Stomach smooth muscle (tissue), 2 donors: Measurements from ENCODE around the gene CACNG4.
"Not testable (repeated sequence)": the region's sequence is repeated elsewhere in the genome, so short reads cannot be mapped to it uniquely, and the experiment has no call there.

Experiments used
- H3K27ac ChIP-seq: one replicate; pipeline ENCODE4 v1.7.0; 2013; ENCODE audit warnings: mild to moderate bottlenecking, low read length, inconsistent platforms
- H3K27me3 ChIP-seq, 2 donors: one replicate each; pipeline ENCODE4 v1.7.0; 2013; ENCODE audit warnings: low read length in 2 of 2; ENCODE audit not compliant: insufficient read depth in 2 of 2, control insufficient read depth in 1 of 2
- H3K36me3 ChIP-seq, 2 donors: one replicate each; pipeline ENCODE4 v1.7.0; 2013; ENCODE audit warnings: low read length in 2 of 2; ENCODE audit not compliant: control insufficient read depth in 2 of 2, insufficient read depth in 2 of 2
- H3K4me1 ChIP-seq: one replicate; pipeline ENCODE4 v1.7.0; 2013; ENCODE audit warnings: low read length; ENCODE audit not compliant: control insufficient read depth, insufficient read depth
- H3K4me3 ChIP-seq, 2 donors: one replicate each; pipeline ENCODE4 v1.7.0; 2013; ENCODE audit warnings: low read length in 2 of 2
- H3K9ac ChIP-seq, 2 donors: one replicate each; pipeline ENCODE4 v1.7.0; 2013; ENCODE audit warnings: low read length in 2 of 2, mild to moderate bottlenecking in 1 of 2
- H3K9me3 ChIP-seq, 2 donors: one replicate each; pipeline ENCODE4 v1.7.0; 2013; ENCODE audit warnings: low read length in 2 of 2; ENCODE audit not compliant: control insufficient read depth in 2 of 2
- donor health status: healthy.
- donor health status: Pancreatic carcinoma.

CACNG4 gene

DNA sequence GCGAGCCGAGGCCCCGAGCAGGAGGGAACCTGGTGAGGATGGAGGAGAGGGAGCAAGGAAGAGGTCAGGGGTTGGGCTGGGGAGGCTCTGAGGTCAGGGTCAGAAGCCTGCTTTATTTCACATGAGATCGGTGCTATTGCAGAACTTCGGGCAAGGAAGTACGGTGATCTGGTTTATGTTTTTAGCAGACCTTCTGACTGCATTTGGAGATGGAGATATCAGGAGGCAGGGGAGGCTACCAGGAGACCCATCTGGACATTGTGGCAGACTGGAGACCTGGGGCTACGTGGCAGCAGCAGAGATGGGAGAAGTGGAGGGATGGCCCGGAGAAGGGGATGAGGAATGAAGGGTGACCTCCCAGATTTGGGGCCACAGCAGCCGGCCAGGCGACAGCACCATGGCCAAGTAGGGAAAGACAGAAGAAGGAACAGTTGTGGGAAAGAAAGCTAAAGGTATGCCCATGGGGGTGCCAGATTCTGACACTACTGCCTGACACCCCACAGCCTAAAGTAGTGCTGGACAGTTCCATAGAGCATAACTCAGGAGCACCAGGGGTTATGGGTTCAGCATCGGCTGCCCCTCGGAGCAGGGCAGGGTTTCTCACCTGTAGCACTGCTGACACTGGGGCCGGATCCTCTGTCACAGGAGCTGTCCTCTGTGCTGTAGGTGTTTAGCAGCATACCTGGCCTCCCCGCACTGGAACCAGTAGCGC, 7.4 kb downstream of the CACNG4 start:
- no peak overlapping the region for H3K27ac ChIP-seq
- H3K4me1 ChIP-seq = peaks cover 2% of the 10 kb centered on the region
- no peaks in the 10 kb centered on the region for H3K9me3 ChIP-seq
- no peak overlapping the region for H3K9ac ChIP-seq
- peaks cover 6 to 24% of the 10 kb centered on the region in 2 donors for H3K27me3 ChIP-seq
- no peaks in the 10 kb centered on the region for H3K36me3 ChIP-seq
- H3K4me3 ChIP-seq = no peak overlapping the region

DNA sequence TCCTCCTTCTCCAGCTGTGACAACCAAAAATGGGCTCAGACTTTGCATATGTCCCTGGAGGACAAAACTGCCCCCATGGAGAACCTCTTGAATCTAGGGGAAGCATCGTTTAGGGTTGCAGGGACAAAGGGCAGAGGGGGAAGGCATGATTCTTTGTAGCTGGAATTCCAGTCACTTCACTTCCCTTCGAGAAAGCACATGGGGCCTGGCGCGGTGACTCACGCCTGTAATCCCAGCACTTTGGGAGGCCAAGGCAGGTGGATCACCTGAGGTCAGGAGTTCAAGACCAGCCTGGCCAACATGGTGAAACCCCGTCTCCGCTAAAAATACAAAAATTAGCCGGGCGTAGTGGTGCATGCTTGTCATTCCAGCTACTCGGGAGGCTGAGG, 7.9 kb downstream of the CACNG4 start:
- H3K4me3 ChIP-seq, H3K27ac ChIP-seq, H3K9ac ChIP-seq, H3K9me3 ChIP-seq, H3K36me3 ChIP-seq, H3K4me1 ChIP-seq: not testable (repeated sequence)
- peaks cover 6 to 21% of the 10 kb centered on the region in 2 donors for H3K27me3 ChIP-seq

DNA sequence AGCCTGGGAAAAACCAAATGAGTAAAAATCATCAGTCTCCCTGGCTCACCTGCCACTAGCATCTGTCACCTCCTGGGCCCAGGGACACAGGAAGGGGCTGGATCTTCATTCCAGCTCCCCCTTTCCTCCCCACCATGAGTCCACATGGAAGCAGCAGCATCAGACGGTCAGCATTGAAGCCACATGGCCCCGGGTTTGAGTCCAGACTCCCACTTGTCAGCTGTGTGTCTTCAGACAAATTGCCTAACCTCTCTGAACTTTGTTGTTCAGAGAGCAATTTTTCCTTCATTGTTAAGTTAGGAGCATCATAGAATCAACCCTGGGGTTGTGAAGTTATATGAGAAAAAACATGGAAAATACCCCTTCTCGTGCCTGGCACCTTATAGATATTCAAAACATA, 10.7 kb downstream of the CACNG4 start:
- no peak overlapping the region for H3K9ac ChIP-seq
- no peaks in the 10 kb centered on the region for H3K9me3 ChIP-seq
- H3K36me3 ChIP-seq = no peaks in the 10 kb centered on the region
- H3K27me3 ChIP-seq = peaks cover 0 to 12% of the 10 kb centered on the region in 2 donors
- H3K4me1 ChIP-seq = peaks cover 2% of the 10 kb centered on the region
- no peak overlapping the region for H3K4me3 ChIP-seq
- H3K27ac ChIP-seq = no peak overlapping the region

DNA sequence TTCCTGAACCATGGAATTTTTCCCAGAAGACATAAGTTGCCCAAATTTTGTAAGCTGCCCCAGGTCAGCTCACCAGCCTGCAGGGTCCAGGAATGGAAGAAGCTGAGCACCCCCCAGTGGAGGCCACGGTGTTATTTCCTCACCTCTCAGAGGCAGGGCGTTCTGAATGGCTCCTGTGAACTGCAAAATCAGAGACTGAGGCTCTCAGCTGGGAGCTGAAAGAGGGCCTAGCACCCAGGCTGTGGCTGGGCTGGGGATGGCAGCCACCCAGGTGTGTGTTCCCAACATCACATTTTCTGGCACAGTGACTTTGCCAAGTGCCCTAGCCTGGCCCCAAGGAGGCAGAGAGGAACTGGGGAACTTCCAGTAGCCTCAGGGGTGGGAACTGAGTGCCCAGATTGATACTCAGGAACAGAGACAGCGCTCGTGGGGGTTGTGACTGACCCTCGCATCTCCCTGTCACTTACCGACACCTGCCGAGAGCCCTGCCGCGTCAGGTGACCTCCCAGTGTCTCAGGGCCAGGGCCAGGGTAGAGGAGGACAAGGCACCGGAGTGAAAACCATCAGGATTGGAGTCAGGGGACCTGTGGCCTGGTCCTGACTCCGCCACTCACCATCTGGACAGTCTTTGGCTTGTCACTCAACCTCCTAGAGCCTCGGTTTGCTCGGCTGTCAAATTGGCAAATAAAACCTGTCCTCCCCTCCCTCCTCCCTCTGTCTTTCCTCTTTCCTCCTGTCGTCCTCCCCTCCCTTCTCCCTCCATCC, 11.3 kb downstream of the CACNG4 start:
- Histone ChIP-seq H3K4me1 (peaks cover 2% of the 10 kb centered on the region), H3K36me3 (no peaks in the 10 kb centered on the region), H3K9ac (no peak overlapping the region), H3K27ac (no peak overlapping the region), H3K9me3 (no peaks in the 10 kb centered on the region), H3K4me3 (no peak overlapping the region), H3K27me3 (peaks cover 0 to 10% of the 10 kb centered on the region in 2 donors)

DNA sequence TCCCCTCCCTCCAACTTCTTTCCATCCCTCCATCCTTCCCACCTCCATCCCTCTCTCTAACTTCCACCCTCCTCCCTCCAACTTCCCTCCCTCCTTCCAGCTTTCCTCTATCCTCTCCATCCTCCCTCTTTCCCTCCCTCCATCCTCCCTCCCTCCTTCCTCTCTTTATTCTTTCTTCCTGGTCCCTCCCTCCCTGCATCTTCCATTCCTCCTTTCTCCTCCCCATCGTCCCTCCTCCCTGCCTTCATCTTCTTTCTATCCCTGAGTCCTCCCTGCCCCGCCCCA, 11.8 kb downstream of the CACNG4 start:
- Histone ChIP-seq H3K4me1 (peaks cover 2% of the 10 kb centered on the region), H3K9me3 (no peaks in the 10 kb centered on the region), H3K36me3 (no peaks in the 10 kb centered on the region), H3K27ac (no peak overlapping the region), H3K9ac (no peak overlapping the region), H3K4me3 (no peak overlapping the region), H3K27me3 (peaks cover 0 to 8% of the 10 kb centered on the region in 2 donors)

DNA sequence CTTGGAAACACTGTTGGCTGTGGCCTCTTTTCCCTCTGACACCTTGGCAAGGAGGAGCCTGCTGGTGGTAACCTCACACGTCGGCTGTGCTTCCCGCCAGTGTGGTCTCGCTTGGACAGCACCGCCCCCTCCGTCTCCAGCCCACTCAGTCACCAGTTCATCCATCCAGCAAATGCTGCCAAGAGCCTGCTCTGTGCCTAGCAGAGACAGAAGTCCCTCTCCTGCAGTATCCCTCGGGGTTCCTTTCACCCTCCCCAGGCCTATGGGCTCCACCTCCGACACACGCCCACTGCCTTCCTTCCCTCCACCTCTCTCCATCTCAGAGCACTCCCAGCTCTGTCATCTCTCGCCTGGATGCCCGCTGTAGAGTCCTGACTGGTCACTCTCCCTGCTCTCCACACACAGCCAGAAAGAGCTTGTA, 12.3 kb downstream of the CACNG4 start:
- Histone ChIP-seq H3K27ac (no peak overlapping the region), H3K9me3 (no peaks in the 10 kb centered on the region), H3K27me3 (peaks cover 0 to 8% of the 10 kb centered on the region in 2 donors), H3K4me1 (peaks cover 2% of the 10 kb centered on the region), H3K4me3 (no peak overlapping the region), H3K36me3 (no peaks in the 10 kb centered on the region), H3K9ac (no peak overlapping the region)

DNA sequence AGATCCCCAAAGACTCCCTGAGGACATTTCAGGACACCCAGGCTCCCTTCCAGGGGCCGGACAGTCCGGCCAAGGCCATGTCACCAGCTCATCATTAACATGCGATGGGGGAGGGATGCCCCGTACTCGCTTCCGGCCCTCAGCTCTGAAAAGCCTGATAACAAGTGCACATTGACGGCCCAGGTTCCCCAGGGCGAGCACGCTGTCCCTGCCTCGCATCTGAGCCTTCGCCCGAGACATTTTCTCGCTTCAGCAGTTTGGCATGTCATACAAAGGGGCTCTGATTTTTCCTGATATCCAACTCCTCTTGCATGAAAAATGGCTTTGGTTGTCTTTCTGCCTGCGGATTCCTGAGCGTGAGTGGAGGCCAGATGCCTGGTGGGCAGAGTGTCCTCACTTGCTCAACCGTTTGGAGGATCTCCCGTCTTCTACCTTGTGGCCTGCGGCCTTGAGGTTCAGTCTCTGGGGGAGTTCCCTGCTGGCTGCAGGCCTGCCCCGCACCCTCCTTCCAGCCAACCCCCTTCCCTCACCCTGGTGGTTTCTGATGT, 14.1 kb downstream of the CACNG4 start:
- no peak overlapping the region for H3K27ac ChIP-seq
- H3K36me3 ChIP-seq = no peaks in the 10 kb centered on the region
- H3K4me3 ChIP-seq = no peak overlapping the region
- H3K27me3 ChIP-seq = peaks cover 0 to 8% of the 10 kb centered on the region in 2 donors
- H3K4me1 ChIP-seq = peaks cover 2% of the 10 kb centered on the region
- H3K9me3 ChIP-seq = no peaks in the 10 kb centered on the region
- H3K9ac ChIP-seq = no peak overlapping the region

DNA sequence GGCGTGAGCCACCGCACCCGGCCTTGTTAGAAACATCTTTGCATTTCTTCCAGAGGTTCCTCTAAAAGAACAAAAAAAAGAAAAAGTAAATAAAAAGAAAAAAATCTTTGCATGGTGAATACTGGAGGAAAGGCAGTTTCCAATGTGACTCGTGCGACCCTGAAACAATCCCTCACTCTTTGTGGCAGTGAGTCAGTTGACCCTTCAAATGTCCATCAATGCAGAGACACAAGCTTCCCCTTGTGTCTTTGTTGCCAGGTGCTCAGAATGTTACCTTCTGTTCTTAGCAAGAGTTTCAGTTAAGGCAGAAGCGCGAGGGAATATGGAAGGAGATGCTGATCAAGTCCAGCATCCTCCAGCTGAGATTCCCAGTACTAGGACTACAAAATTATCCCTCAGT, 16.4 kb downstream of the CACNG4 start:
- Histone ChIP-seq H3K9me3 (no peaks in the 10 kb centered on the region), H3K27ac (no peak overlapping the region), H3K36me3 (no peaks in the 10 kb centered on the region), H3K4me3 (no peak overlapping the region), H3K9ac (no peak overlapping the region), H3K4me1 (no peaks in the 10 kb centered on the region), H3K27me3 (peaks cover 0 to 4% of the 10 kb centered on the region in 2 donors)

DNA sequence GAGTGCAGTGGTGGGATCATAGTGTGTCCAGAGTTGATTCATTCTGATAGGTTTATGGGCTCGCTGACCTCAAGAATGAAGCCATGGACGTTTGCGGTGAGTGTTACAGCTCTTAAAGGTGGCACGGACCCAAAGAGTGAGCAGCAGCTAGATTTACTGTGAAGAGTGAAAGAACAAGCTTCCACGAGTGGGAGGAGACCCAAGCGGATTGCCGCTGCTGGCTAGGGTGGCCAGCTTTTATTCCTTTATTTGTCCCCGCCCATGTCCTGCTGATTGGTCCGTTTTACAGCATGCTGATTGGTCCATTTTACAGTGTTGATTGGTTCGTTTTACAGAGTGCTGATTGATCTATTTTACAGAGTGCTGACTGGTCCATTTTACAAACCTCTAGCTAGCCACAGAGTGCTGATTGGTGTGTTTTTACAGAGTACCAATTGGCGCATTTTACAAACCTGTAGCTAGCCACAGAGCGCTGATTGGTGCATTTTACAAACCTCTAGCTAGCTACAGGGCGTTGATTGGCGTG, 17.5 kb downstream of the CACNG4 start:
- no peaks in the 10 kb centered on the region for H3K27me3 ChIP-seq
- H3K4me1 ChIP-seq = no peaks in the 10 kb centered on the region
- no peak overlapping the region for H3K9ac ChIP-seq
- H3K9me3 ChIP-seq = no peaks in the 10 kb centered on the region
- H3K36me3 ChIP-seq = no peaks in the 10 kb centered on the region
- no peak overlapping the region for H3K4me3 ChIP-seq
- no peak overlapping the region for H3K27ac ChIP-seq

DNA sequence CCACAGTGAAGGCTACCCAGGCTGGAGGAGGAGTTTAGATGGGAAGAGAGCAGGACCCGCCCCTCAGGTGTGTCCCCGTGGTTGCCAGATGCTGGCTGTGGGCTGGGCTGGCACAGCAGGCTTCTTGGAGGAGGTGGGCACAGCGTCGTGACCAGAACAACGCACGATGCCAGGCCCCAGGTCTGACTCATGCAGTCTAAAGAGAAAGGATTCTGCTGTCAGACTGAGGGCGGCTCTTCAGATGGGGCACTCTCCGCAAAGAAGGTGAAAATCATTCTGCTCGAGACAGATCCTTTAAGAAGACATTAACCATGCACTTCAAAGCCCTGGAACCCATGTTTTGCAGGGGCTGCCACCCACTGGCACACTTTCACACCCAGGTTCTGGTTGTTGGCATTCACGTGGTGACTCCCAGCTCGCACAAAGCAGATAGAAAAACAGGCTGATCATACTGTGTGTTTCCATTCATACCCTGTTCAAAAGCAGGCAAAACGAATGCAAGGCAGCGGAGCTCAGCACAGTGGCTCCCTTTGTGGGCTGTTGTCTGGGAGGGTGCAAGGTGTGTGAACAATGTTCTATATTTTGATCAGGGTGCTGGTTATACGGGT, 19.0 kb downstream of the CACNG4 start:
- Histone ChIP-seq H3K4me1 (no peaks in the 10 kb centered on the region), H3K36me3 (no peaks in the 10 kb centered on the region), H3K4me3 (no peak overlapping the region), H3K9ac (no peak overlapping the region), H3K9me3 (no peaks in the 10 kb centered on the region), H3K27me3 (peaks cover 0 to 3% of the 10 kb centered on the region in 2 donors), H3K27ac (no peak overlapping the region)
